Activated naive CD4-positive, alpha-beta T cell treated with anti-CD3 and anti-CD28 coated beads, Interleukin-2, amount 50 U/mL, for 72 hours (primary cell): ENCODE measurements around the gene BEST4. TPM values are rescaled to one million over a fixed set of nuclear protein-coding genes. Genes with fewer than 3 reads are reported as not detected.
"Not testable (repeated sequence)": the region's sequence is repeated elsewhere in the genome, so short reads cannot be mapped to it uniquely, and the experiment has no call there.

Source experiments
- ATAC-seq, 2 donors: fragments of 150-1000 bp; cut with Tn5 transposase; 2 replicates each; pipeline ENCODE4 v1.10.0; 2021; ENCODE audit warnings: mild to moderate bottlenecking in 2 of 2, moderate library complexity in 2 of 2
- DNase-seq, 2 donors: peaks; one replicate each; pipeline ENCODE4 v3.0.0; 2021 to 2022; ENCODE audit warnings: low spot score in 2 of 2
- H3K27ac Mint-ChIP-seq, 2 donors: one replicate each; pipeline ENCODE4 v1.8.0; 2022; ENCODE audit warnings: mild to moderate bottlenecking in 2 of 2, mixed read lengths in 2 of 2
- H3K36me3 Mint-ChIP-seq, 2 donors: one replicate each; pipeline ENCODE4 v1.8.0; 2022; ENCODE audit warnings: mixed read lengths in 2 of 2
- H3K9me3 Mint-ChIP-seq, 2 donors: one replicate each; pipeline ENCODE4 v1.8.0; 2022; ENCODE audit warnings: mixed read lengths in 2 of 2
- total RNA-seq, 2 donors: library from RNA; stranded (reverse); gene quantifications; one replicate each; pipeline ENCODE4 v1.2.3, GENCODE V29; 2022

BEST4 gene
- total RNA-seq, 2 donors from 2014 or later, result 0.80 to 1.8 TPM

GRCh38 chr1:44808063-44808937 is 20.3 kb upstream of the BEST4 start, which contains the start of gene BTBD19:
Gene BTBD19 (plus strand): TSS chr1:44808523. CDS start chr1:44808821, 298 bp downstream.
- H3K36me3 Mint-ChIP-seq, result peaks cover 16 to 32% of the 10 kb centered on the region in 2 donors
- DNase-seq, result peak in 1 of 2 donors; percentile 65
- ATAC-seq, result peak; percentile 39 to 66
- no peaks in the 10 kb centered on the region for H3K9me3 Mint-ChIP-seq
- H3K27ac Mint-ChIP-seq, result peak within 1 kb of the TSS; percentile 97 to 99

- ATAC-seq (peak; percentile 59 to 69), DNase-seq (peak; percentile 81 to 97)
- H3K27ac Mint-ChIP-seq, result peak overlapping the region; percentile 97 to 99
- H3K36me3 Mint-ChIP-seq, result peaks cover 23 to 40% of the 10 kb centered on the region in 2 donors
- no peaks in the 10 kb centered on the region for H3K9me3 Mint-ChIP-seq
Measured at GRCh38 chr1:44807364-44808062, 19.5 kb upstream of the BEST4 start.

- peaks cover 29 to 45% of the 10 kb centered on the region in 2 donors for H3K36me3 Mint-ChIP-seq
- ATAC-seq, result peak in 1 of 2 donors; percentile 27
- DNase-seq, result no peak
- peak within 1 kb of the TSS; percentile 97 to 99 for H3K27ac Mint-ChIP-seq
- H3K9me3 Mint-ChIP-seq, result no peaks in the 10 kb centered on the region
Measured at GRCh38 chr1:44806704-44807363, 18.9 kb upstream of the BEST4 start, which contains the start of gene DYNLT4. Gene DYNLT4 (minus strand): TSS chr1:44807351. CDS start chr1:44806668, 683 bp downstream.

- Mint-ChIP-seq H3K9me3 (no peaks in the 10 kb centered on the region), H3K36me3 (peaks cover 33 to 46% of the 10 kb centered on the region in 2 donors), H3K27ac (peak overlapping the region; percentile 85 to 97)
- DNase-seq, result no peak
- ATAC-seq, result no peak
Measured at GRCh38 chr1:44806025-44806703, 18.2 kb upstream of the BEST4 start.

DNA sequence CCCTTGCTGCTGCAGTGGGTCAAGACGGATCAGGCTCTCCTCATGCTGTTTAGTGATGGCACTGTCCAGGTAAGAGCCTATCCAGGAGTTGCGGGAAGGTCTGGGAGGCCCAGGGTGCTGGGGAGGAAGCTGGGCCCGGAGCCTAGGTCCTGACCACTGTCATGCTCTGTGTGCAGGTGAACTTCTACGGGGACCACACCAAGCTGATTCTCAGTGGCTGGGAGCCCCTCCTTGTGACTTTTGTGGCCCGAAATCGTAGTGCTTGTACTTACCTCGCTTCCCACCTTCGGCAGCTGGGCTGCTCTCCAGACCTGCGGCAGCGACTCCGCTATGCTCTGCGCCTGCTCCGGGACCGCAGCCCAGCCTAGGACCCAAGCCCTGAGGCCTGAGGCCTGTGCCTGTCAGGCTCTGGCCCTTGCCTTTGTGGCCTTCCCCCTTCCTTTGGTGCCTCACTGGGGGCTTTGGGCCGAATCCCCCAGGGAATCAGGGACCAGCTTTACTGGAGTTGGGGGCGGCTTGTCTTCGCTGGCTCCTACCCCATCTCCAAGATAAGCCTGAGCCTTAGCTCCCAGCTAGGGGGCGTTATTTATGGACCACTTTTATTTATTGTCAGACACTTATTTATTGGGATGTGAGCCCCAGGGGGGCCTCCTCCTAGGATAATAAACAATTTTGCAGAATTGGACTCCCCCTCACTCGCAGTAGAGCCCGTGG is 17.5 kb upstream of the BEST4 start:
- H3K36me3 Mint-ChIP-seq, result peaks cover 39 to 51% of the 10 kb centered on the region in 2 donors
- no peak for ATAC-seq
- no peaks in the 10 kb centered on the region for H3K9me3 Mint-ChIP-seq
- peak overlapping the region; percentile 85 to 97 for H3K27ac Mint-ChIP-seq
- DNase-seq, result no peak

DNA sequence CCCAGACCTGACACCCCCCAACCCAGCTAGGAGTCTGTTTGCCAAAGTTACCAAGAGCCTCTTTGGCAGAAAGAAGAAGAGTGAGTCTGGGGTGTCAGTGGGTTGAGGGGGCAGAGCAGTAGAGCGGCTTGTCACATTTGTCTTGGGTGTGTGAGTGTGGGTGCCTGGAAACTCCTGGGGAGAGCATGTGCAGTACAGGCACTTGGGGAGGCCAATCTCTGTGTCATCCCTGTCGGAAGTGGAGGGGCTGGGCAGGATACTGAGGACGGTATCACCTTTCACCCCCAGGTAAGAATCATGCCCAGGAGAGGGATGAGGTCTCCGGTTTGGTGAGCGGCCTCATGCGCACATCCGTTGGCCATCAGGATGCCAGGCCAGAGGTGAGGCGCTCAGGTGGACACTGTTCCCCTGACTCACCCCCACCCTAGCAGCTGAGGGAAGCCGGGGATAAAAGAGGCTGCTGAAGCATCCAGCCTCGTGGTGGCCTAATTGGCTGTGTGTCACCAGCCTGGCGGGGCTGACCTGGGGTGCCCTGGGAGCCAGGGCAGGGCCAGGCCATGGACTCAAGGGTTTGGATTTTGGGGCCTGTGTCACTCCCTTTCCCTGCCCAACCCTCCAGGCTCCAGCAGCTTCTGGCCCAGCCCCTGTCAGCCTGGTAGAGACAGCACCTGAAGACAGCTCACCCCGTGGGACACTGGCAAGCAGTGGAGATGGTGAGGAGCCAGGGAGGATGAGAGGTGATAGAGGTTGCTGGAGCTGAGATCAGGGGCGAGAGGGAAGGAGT is 15.5 kb upstream of the BEST4 start:
- DNase-seq (no peak), ATAC-seq (no peak)

GRCh38 chr1:44803062-44803311 is 15.0 kb upstream of the BEST4 start:
- H3K36me3 Mint-ChIP-seq, result peaks cover 39 to 51% of the 10 kb centered on the region in 2 donors

More for the DNA sequence above, 15.5 kb upstream of the BEST4 start:
- Mint-ChIP-seq H3K27ac (peak overlapping the region; percentile 85 to 97), H3K36me3 (peaks cover 39 to 51% of the 10 kb centered on the region in 2 donors), H3K9me3 (no peaks in the 10 kb centered on the region)

DNA sequence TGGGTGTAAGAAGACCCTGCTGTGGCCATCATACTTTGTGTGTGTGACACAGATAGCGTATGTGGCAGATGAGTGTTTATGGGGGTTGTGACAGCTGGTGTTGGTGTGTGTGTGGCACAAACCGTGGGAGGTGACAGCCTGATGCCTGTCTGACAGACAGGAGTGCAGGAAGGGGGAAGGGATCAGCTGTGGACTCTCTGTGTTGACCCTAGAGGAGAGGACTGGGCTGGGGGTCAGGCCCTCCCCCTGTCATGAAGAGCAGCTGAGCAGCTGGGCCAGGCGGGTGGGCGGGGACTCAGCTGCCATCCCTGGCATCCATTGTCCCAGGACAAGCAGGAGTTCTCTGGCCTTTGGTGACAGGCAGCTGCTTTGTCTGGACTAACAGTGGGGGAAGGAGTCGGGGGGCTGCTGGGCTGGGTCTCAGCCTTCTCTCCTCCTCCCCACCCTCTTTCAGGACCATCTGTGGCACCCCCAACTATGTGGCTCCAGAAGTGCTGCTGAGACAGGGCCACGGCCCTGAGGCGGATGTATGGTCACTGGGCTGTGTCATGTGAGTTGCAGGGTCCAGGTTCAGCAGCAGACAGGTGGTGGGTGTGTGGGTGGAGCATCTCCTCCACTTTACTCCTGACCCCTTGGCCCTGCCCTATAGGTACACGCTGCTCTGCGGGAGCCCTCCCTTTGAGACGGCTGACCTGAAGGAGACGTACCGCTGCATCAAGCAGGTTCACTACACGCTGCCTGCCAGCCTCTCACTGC is 14.5 kb upstream of the BEST4 start:
- no peaks in the 10 kb centered on the region for H3K9me3 Mint-ChIP-seq
- ATAC-seq (no peak), DNase-seq (no peak)
- H3K27ac Mint-ChIP-seq, result peak overlapping the region; percentile 87 to 97
- peaks cover 39 to 51% of the 10 kb centered on the region in 2 donors for H3K36me3 Mint-ChIP-seq

More at GRCh38 chr1:44803062-44803311, 15.0 kb upstream of the BEST4 start:
- DNase-seq, result no peak
- H3K9me3 Mint-ChIP-seq, result no peaks in the 10 kb centered on the region
- no peak for ATAC-seq
- peak overlapping the region; percentile 66 to 97 for H3K27ac Mint-ChIP-seq

GRCh38 chr1:44801491-44802305 is 13.7 kb upstream of the BEST4 start:
- Mint-ChIP-seq H3K9me3 (no peaks in the 10 kb centered on the region), H3K36me3 (peaks cover 35 to 51% of the 10 kb centered on the region in 2 donors), H3K27ac (peak overlapping the region; percentile 97 to 99)
- DNase-seq (no peak), ATAC-seq (peak; percentile 2 to 4)

DNA sequence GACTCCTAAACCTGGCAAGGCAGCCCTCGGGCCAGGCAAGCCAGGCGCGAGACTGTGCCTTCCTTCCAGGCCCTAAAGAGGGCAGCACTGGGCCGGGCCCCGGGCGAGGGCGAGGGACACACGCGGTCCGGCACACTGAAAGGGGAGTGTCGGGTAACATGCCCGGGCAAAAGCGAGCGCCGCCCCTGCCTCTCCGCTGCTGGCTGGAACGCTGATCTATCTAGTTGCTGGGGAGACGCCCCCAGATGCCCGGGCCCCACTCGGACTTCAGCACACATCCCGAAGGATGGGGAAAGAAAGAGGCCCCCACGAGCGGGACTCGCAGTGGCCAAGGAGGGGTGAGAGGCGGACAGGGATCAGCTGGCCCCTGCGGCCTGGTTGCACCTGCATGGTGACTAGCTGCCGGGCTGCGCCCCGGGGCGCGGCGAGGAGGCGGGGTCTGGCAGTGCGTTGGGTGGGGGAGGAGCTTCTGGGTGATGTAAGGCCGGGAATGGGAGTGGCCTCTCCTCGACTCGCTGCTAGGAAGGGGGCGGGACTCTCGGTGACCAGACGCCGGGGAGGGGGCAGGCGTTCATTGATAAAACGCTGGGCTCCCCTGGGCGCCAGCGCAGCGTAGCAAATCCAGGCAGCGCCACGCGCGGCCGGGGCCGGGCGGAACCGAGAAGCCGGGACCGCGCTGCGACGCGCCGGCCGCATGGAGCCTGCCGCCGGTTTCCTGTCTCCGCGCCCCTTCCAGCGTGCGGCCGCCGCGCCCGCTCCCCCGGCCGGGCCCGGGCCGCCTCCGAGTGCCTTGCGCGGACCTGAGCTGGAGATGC is 12.0 kb upstream of the BEST4 start, which contains the start of gene PLK3:
TSS of gene PLK3 (plus strand) at position 608 of the 815 bp plus-strand sequence. CDS start at position 695, 87 bp downstream.
- DNase-seq, result peak; percentile 97 to 98
- peak; percentile 79 to 81 for ATAC-seq
- H3K27ac Mint-ChIP-seq, result peak within 1 kb of the TSS; percentile 97 to 99
- no peaks in the 10 kb centered on the region for H3K9me3 Mint-ChIP-seq
- peaks cover 34 to 43% of the 10 kb centered on the region in 2 donors for H3K36me3 Mint-ChIP-seq

- Mint-ChIP-seq H3K27ac (peak overlapping the region in 1 of 2 donors; percentile 97), H3K36me3 (peaks cover 27 to 31% of the 10 kb centered on the region in 2 donors), H3K9me3 (no peaks in the 10 kb centered on the region)
- ATAC-seq, result no peak
- no peak for DNase-seq
Measured at GRCh38 chr1:44798481-44799365, 10.8 kb upstream of the BEST4 start.

DNA sequence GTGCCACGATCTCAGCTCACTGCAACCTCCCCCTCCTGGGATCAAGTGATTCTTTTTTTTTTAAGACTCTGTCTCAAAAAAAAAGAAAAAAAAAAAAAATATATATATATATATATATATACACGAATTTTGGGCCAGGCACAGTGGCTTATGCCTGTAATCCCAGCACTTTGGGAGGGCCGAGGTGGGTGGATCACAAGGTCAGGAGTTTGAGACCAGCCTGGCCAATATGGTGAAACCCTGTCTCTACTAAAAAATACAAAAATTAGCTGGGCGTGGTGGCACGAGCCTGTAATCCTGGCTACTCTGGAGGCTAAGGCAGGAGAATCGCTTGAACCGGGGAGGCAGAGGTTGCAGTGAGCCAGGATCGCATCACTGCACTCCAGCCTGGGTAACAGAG is 9.9 kb upstream of the BEST4 start:
- not testable (repeated sequence) for H3K9me3 Mint-ChIP-seq, H3K27ac Mint-ChIP-seq, DNase-seq, ATAC-seq
- H3K36me3 Mint-ChIP-seq, result peaks cover 19 to 23% of the 10 kb centered on the region in 2 donors
